Loucy (cell line): ENCODE results near the gene PSD2.

Source experiments
- H2AFZ ChIP-seq: fragments of 200-600 bp; sonication (generic); 2 replicates; pipeline ENCODE4 v1.6.0; 2016; ENCODE audit warnings: antibody characterized with exemption, mild to moderate bottlenecking, low read length, moderate library complexity
- H3F3A ChIP-seq: fragments of 200-600 bp; 2 replicates; pipeline ENCODE4 v1.6.0; 2016; ENCODE audit warnings: antibody characterized with exemption, low read depth, mild to moderate bottlenecking
- H3K27me3 ChIP-seq: fragments of 200-600 bp; sonication (generic); 2 replicates; pipeline ENCODE4 v1.6.1; 2014; ENCODE audit warnings: low read length, mild to moderate bottlenecking; ENCODE audit not compliant: insufficient read depth, poor library complexity, severe bottlenecking
- H3K36me3 ChIP-seq: fragments of 200-600 bp; sonication (generic); 2 replicates; pipeline ENCODE4 v1.6.1; 2016; ENCODE audit warnings: low read length; ENCODE audit not compliant: insufficient read depth
- H3K4me1 ChIP-seq: fragments of 200-600 bp; sonication (generic); 2 replicates; pipeline ENCODE4 v1.5.1; 2014; ENCODE audit warnings: low read length, mild to moderate bottlenecking; ENCODE audit not compliant: insufficient read depth, poor library complexity, severe bottlenecking
- H3K4me2 ChIP-seq: fragments of 200-600 bp; sonication (generic); 2 replicates; pipeline ENCODE4 v1.6.0; 2014; ENCODE audit warnings: antibody characterized with exemption, low read length, low read depth, mild to moderate bottlenecking; ENCODE audit not compliant: poor library complexity, severe bottlenecking
- H3K4me3 ChIP-seq: fragments of 200-600 bp; sonication (generic); 2 replicates; pipeline ENCODE4 v1.5.1; 2014; ENCODE audit warnings: low read length, mild to moderate bottlenecking, mixed read lengths; ENCODE audit not compliant: poor library complexity, severe bottlenecking
- H3K79me2 ChIP-seq: fragments of 200-600 bp; sonication (generic); 2 replicates; pipeline ENCODE4 v1.6.1; 2014; ENCODE audit warnings: low read length; ENCODE audit not compliant: insufficient read depth
- H3K9ac ChIP-seq: fragments of 200-600 bp; sonication (generic); 2 replicates; pipeline ENCODE4 v1.6.0; 2014; ENCODE audit warnings: mild to moderate bottlenecking, low read depth, low read length, moderate library complexity; ENCODE audit not compliant: poor library complexity, severe bottlenecking
- H3K9me2 ChIP-seq: fragments of 200-600 bp; sonication (generic); replicated peaks from 2 replicates; pipeline ENCODE4 v1.6.1; 2016; ENCODE audit warnings: low read depth, low read length, mixed read lengths
- H3K9me3 ChIP-seq: fragments of 200-600 bp; sonication (generic); 2 replicates; pipeline ENCODE4 v1.6.1; 2014; ENCODE audit warnings: mild to moderate bottlenecking, antibody characterized with exemption, low read length, low read depth; ENCODE audit not compliant: insufficient read depth
- H4K20me1 ChIP-seq: fragments of 200-600 bp; sonication (generic); 2 replicates; pipeline ENCODE4 v1.6.0; 2014; ENCODE audit warnings: antibody characterized with exemption, low read length, mild to moderate bottlenecking; ENCODE audit not compliant: insufficient read depth, poor library complexity, severe bottlenecking
- EZH2phosphoT487 ChIP-seq: fragments of 200-600 bp; IDR thresholded peaks from 2 replicates; pipeline ENCODE4 v1.6.1; 2018; ENCODE audit warnings: antibody characterized with exemption, mild to moderate bottlenecking, moderate library complexity, borderline replicate concordance
- TF ChIP-seq, protein P1 (sequence below): fragments of 200-600 bp; sonication (generic); conservative IDR thresholded peaks from 2 replicates; pipeline ENCODE4 v1.5.1; 2014; ENCODE audit warnings: mild to moderate bottlenecking, antibody characterized with exemption, low read length

PSD2 gene

DNA sequence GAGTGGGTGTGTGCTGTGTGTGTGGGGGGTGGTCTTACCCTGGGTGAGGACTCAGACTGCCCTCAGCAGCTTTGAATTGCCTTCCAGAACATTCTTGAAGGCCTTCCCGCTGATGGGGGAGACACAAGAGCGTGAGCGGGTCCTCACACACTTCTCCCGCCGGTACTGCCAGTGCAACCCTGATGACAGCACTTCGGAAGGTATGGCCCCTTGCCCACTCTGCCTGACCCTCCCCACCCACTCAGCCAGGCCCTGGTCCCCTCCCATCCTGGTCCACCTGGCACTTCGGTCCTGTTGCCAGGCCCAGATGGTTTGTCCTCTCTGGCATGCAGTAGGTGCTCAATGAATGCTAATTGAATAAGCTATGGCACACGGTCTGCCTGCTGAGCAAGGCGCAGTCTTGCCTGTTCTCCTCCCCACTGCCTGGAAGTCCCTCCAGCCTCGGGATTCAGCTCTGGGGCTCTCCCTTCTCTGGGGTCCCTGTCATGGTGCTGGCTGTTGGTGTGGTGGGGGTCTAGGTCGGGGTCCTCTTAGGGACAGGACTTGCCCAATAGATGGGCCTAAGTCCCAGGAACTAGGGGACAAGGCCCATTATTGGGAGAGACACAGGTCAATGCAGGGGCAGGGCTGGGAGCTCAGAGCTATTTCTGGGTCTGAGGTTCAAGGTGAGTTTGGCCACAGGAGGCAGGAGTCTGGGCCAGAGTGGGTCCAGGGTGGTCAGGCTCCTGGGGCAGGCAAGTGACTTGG, 26.4 kb downstream of the PSD2 start:
- H4K20me1 ChIP-seq = no peaks in the 10 kb centered on the region
- no peak overlapping the region for H3K4me3 ChIP-seq
- no peaks in the 10 kb centered on the region for H3F3A ChIP-seq
- no peaks in the 10 kb centered on the region for H3K9me3 ChIP-seq
- H3K27me3 ChIP-seq = peaks cover 3% of the 10 kb centered on the region
- no peaks in the 10 kb centered on the region for H3K79me2 ChIP-seq
- TF ChIP-seq, protein P1, sequence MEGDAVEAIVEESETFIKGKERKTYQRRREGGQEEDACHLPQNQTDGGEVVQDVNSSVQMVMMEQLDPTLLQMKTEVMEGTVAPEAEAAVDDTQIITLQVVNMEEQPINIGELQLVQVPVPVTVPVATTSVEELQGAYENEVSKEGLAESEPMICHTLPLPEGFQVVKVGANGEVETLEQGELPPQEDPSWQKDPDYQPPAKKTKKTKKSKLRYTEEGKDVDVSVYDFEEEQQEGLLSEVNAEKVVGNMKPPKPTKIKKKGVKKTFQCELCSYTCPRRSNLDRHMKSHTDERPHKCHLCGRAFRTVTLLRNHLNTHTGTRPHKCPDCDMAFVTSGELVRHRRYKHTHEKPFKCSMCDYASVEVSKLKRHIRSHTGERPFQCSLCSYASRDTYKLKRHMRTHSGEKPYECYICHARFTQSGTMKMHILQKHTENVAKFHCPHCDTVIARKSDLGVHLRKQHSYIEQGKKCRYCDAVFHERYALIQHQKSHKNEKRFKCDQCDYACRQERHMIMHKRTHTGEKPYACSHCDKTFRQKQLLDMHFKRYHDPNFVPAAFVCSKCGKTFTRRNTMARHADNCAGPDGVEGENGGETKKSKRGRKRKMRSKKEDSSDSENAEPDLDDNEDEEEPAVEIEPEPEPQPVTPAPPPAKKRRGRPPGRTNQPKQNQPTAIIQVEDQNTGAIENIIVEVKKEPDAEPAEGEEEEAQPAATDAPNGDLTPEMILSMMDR = no peak
- no peak for TF ChIP-seq EZH2phosphoT487
- no peaks in the 10 kb centered on the region for H3K9me2 ChIP-seq
- H2AFZ ChIP-seq = no peak overlapping the region
- H3K4me2 ChIP-seq = no peak overlapping the region
- H3K36me3 ChIP-seq = no peaks in the 10 kb centered on the region
- no peaks in the 10 kb centered on the region for H3K4me1 ChIP-seq
- H3K9ac ChIP-seq = no peak overlapping the region

DNA sequence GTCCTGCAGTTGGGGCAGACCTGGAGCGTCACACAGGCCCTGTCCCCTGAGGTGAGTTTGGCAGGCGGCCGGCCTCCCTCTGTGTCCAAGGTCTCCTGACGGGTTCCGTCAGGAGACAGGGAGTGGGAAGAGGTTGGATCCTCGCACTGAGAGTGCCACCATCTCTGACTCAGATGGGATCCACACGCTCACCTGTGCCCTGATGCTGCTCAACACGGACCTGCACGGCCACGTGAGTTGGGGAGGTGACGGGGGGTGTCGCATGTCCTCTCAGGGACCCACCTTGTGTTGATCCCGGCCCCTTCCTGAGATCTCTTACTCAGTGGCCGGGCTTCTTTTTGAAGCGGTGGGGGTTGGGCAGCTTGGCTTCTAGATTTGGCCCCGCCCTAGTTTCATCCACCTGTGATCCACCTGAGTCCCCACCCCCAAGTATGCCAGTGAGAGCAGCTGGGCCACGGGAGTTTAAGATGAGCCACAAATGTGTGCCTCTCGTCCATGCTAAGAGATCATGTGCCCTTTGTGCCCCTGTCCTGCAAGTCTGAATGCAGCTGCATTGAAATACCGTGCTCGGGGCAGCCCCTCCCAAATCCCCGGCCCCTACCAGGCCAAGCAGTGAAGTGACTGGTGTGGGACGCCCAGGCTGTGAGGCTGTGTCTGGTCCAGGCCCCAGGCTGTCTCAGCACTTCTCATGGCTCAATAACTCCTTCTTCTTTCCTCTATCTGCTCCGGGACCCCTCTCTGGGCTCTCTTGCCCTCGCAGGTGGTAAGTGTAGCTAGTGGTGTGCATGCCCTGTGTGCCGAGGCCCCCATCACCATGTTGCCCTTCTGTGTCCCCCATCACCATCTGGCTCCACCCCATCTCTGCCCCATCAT, 27.2 kb downstream of the PSD2 start:
- Histone ChIP-seq H3K36me3 (no peaks in the 10 kb centered on the region), H2AFZ (no peak overlapping the region), H4K20me1 (no peaks in the 10 kb centered on the region), H3K4me3 (no peak overlapping the region), H3K4me2 (no peak overlapping the region), H3F3A (no peaks in the 10 kb centered on the region), H3K79me2 (no peaks in the 10 kb centered on the region), H3K27me3 (peaks cover 3% of the 10 kb centered on the region), H3K9ac (no peak overlapping the region), H3K4me1 (no peaks in the 10 kb centered on the region), H3K9me3 (no peaks in the 10 kb centered on the region), H3K9me2 (no peaks in the 10 kb centered on the region)
- TF ChIP-seq, protein P1 = no peak
- TF ChIP-seq EZH2phosphoT487 = no peak

DNA sequence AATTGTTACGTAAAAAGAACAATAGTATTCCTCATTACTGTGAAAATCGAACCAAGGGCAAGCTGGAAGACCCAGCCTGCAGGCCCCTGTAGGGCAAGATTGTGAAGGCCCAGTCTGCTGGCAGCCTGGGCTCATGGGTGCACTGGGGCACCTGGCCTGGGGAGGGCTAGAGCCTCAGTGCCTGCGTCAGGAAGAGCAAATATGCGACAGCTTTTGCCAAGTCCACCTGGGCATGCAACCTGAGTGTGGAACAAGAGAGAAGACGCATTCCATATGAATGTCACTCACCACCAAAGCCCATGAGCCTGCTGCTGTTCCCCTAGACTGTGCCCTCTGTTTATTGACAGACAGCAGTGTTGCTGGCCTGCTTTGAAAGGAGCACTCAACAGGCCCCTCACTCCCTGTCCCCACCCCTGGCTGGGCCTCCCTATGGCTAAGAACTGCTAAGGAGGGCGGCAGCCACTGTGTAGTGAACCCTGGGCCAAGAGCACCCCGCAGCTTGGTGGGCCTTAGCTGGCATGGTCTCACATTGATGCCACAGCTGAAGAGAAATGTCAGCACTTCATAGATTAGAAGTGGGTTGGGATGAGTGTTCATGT, 28.2 kb downstream of the PSD2 start:
- no peaks in the 10 kb centered on the region for H3K9me2 ChIP-seq
- H3K36me3 ChIP-seq = no peaks in the 10 kb centered on the region
- no peaks in the 10 kb centered on the region for H3K9me3 ChIP-seq
- peaks cover 3% of the 10 kb centered on the region for H3K27me3 ChIP-seq
- no peaks in the 10 kb centered on the region for H3F3A ChIP-seq
- H3K4me3 ChIP-seq = no peak overlapping the region
- H3K79me2 ChIP-seq = no peaks in the 10 kb centered on the region
- TF ChIP-seq EZH2phosphoT487 = no peak
- TF ChIP-seq, protein P1 = no peak
- no peak overlapping the region for H3K4me2 ChIP-seq
- no peaks in the 10 kb centered on the region for H4K20me1 ChIP-seq
- H3K9ac ChIP-seq = no peak overlapping the region
- H2AFZ ChIP-seq = no peak overlapping the region
- H3K4me1 ChIP-seq = no peaks in the 10 kb centered on the region
